Measurements from ENCODE around the gene GARRE1.
"Not testable (repeated sequence)": the region's sequence is repeated elsewhere in the genome, so short reads cannot be mapped to it uniquely, and the experiment has no call there.

GARRE1 gene

GRCh38 chr19:34260771-34261173, 6.4 kb downstream of the GARRE1 start:
- DNase-seq (ENCODE audit: low spot score): peak; percentile 55

- DNase-seq (ENCODE audit: low spot score): peak; percentile 76
Observed at GRCh38 chr19:34261334-34262109, 7.2 kb downstream of the GARRE1 start.

- no peak for DNase-seq (ENCODE audit: low spot score)
Observed at GRCh38 chr19:34263745-34264237, 9.4 kb downstream of the GARRE1 start.

GRCh38 chr19:34265221-34265650, 10.9 kb downstream of the GARRE1 start:
- no peak for DNase-seq (ENCODE audit: low spot score)

- no peak for DNase-seq (ENCODE audit: low spot score)
Observed at GRCh38 chr19:34269081-34269480, 14.7 kb downstream of the GARRE1 start.

GRCh38 chr19:34269489-34269888, 15.1 kb downstream of the GARRE1 start:
- DNase-seq (ENCODE audit: low spot score): no peak

- DNase-seq (ENCODE audit: low spot score): no peak
Observed at GRCh38 chr19:34269968-34270621, 15.7 kb downstream of the GARRE1 start.

GRCh38 chr19:34273121-34273520, 18.8 kb downstream of the GARRE1 start:
- DNase-seq (ENCODE audit: low spot score): no peak

GRCh38 chr19:34274284-34274826, 20.0 kb downstream of the GARRE1 start:
- DNase-seq (ENCODE audit: low spot score): no peak

GRCh38 chr19:34274827-34275625, 20.7 kb downstream of the GARRE1 start:
- no peak for DNase-seq (ENCODE audit: low spot score)

GRCh38 chr19:34275705-34276104, 21.4 kb downstream of the GARRE1 start:
- no peak for DNase-seq (ENCODE audit: low spot score)

- DNase-seq (ENCODE audit: low spot score): no peak
Observed at GRCh38 chr19:34276614-34277013, 22.3 kb downstream of the GARRE1 start.

GRCh38 chr19:34277244-34277643, 22.9 kb downstream of the GARRE1 start:
- DNase-seq (ENCODE audit: low spot score): no peak

GRCh38 chr19:34278783-34279182, 24.4 kb downstream of the GARRE1 start:
- DNase-seq (ENCODE audit: low spot score): no peak

- DNase-seq (ENCODE audit: low spot score): not testable (repeated sequence)
Observed at GRCh38 chr19:34281444-34281843, 27.1 kb downstream of the GARRE1 start.

GRCh38 chr19:34282611-34283519, 28.5 kb downstream of the GARRE1 start:
- no peak for DNase-seq (ENCODE audit: low spot score)

- DNase-seq (ENCODE audit: low spot score): no peak
Observed at GRCh38 chr19:34284505-34284904, 30.2 kb downstream of the GARRE1 start.

GRCh38 chr19:34287662-34288140, 33.3 kb downstream of the GARRE1 start:
- DNase-seq (ENCODE audit: low spot score): no peak

GRCh38 chr19:34288381-34288780, 34.0 kb downstream of the GARRE1 start:
- DNase-seq (ENCODE audit: low spot score): no peak

GRCh38 chr19:34291235-34291634, 36.9 kb downstream of the GARRE1 start:
- DNase-seq (ENCODE audit: low spot score): no peak

GRCh38 chr19:34295103-34295502, 40.7 kb downstream of the GARRE1 start:
- DNase-seq (ENCODE audit: low spot score): no peak

All from D341Med (cell line).